ENCODE measurements around the gene LIMCH1. TPM values are rescaled to one million over a fixed set of nuclear protein-coding genes. Genes with fewer than 3 reads are reported as not detected.
A peak's percentile ranks its signal among the peaks of the same experiment; 100 is the strongest.

The LIMCH1 gene
- total and polyA plus RNA-seq, 2 of the 8 experiments (the other 6 are each of a cell fraction or from before 2014, with no cell fraction given) = 2.7 to 3.0 TPM

- peak; percentile 64 to 65 for TF ChIP-seq RAD21 (IDR thresholded peaks at IDR 0.05 in 1 of 2, conservative IDR thresholded peaks at IDR 0.05 in 1 of 2; ENCODE audit: low read depth in 2 of 2, low read length in 2 of 2)
- TF ChIP-seq HDAC2 (IDR thresholded peaks at IDR 0.05; ENCODE audit: borderline replicate concordance in 1 of 2, low read depth in 2 of 2, low read length in 2 of 2) = no peak
- no peak for TF ChIP-seq CEBPB (IDR thresholded peaks at IDR 0.05; ENCODE audit: low read depth, low read length)
- TF ChIP-seq CTCF (IDR thresholded peaks at IDR 0.05; ENCODE audit: control extremely low read depth in 1 of 3, insufficient read depth in 1 of 3, low read depth in 1 of 3, low read length in 3 of 3) = peak in 2 of 3 experiments; percentile 35 to 45; a peak in 2 of 4 replicates
- Histone ChIP-seq H3K18ac (ENCODE audit: extremely low read depth, low read length) (no peak overlapping the region), H3K4me3 (ENCODE audit: extremely low read depth in 1 of 4, insufficient read depth in 2 of 4, low read depth in 3 of 4, low read length in 4 of 4) (no peak overlapping the region), H2AK5ac (ENCODE audit: low read depth, low read length) (no peak overlapping the region), H3K23me2 (ENCODE audit: low read depth, low read length) (no peaks in the 10 kb centered on the region), H3K56ac (replicated peaks; ENCODE audit: insufficient read length, low read depth, low read length) (no peak overlapping the region), H3K9ac (replicated peaks in 1 of 4; ENCODE audit: extremely low read depth in 1 of 4, low read depth in 3 of 4, low read length in 3 of 4) (no peak overlapping the region), H3K4ac (replicated peaks; ENCODE audit: insufficient read length, low read depth, low read length) (no peak overlapping the region), H3K27ac (ENCODE audit: low read depth, low read length) (no peak overlapping the region), H2BK120ac (replicated peaks; ENCODE audit: low read depth, low read length) (no peak overlapping the region), H3K9me3 (ENCODE audit: insufficient read depth in 2 of 2, low read depth in 1 of 2, low read length in 1 of 2) (no peaks in the 10 kb centered on the region), H4K20me1 (replicated peaks in 1 of 2; ENCODE audit: control insufficient read depth in 1 of 2, insufficient read depth in 2 of 2, low read length in 2 of 2) (no peaks in the 10 kb centered on the region), H3K36me3 (ENCODE audit: control insufficient read depth in 2 of 4, insufficient read depth in 4 of 4, low read length in 3 of 4) (no peaks in the 10 kb centered on the region), H4K5ac (ENCODE audit: insufficient read length, low read depth, low read length) (no peak overlapping the region), H3K4me1 (replicated peaks in 1 of 4; ENCODE audit: control insufficient read depth in 3 of 4, insufficient read depth in 4 of 4, low read length in 3 of 4) (no peaks in the 10 kb centered on the region), H2BK20ac (ENCODE audit: low read length) (no peak overlapping the region), H2BK5ac (ENCODE audit: low read depth, low read length) (no peak overlapping the region), H4K91ac (replicated peaks; ENCODE audit: insufficient read length, low read length) (no peak overlapping the region), H3K79me2 (ENCODE audit: control insufficient read depth in 1 of 2, insufficient read depth in 2 of 2, low read length in 2 of 2) (no peaks in the 10 kb centered on the region), H3K4me2 (ENCODE audit: insufficient read depth in 1 of 2, low read depth in 2 of 2, low read length in 2 of 2) (no peak overlapping the region), H2BK15ac (ENCODE audit: low read length) (no peak overlapping the region), H2BK12ac (ENCODE audit: low read depth, low read length) (no peak overlapping the region), H2AFZ (ENCODE audit: low read length) (no peak overlapping the region), H3K14ac (ENCODE audit: insufficient read length) (no peak overlapping the region), H4K8ac (ENCODE audit: extremely low read depth, insufficient read depth, low read length) (no peak overlapping the region), H3K79me1 (ENCODE audit: low read depth, low read length) (no peaks in the 10 kb centered on the region), H3K23ac (ENCODE audit: insufficient read length) (no peak overlapping the region), H3K27me3 (replicated peaks in 1 of 4; ENCODE audit: control insufficient read depth in 3 of 4, extremely low read depth in 1 of 4, insufficient read depth in 3 of 4, low read length in 3 of 4) (no peaks in the 10 kb centered on the region)
- DNase-seq (ENCODE audit: low read depth in 1 of 2, low spot score in 2 of 2) = no peak
- ChIA-PET POLR2A (ENCODE audit: partially characterized antibody) (no interaction called here), CTCF (ENCODE audit: partially characterized antibody) (interaction anchor here (0.7 to 5.4 kb wide), 27 partner anchors 9 to 412 kb away, joined by 3 to 29 read pairs (median 4); no protein-coding TSS in a partner anchor)
- FAIRE-seq = no peak
- 34% methylated on average over 2 of the region's 2 CpGs; no CpG with 5 or more reads in 1 of the 2 experiments for WGBS, 2 experiments (ENCODE audit: extremely low coverage in 1 of 2, insufficient coverage in 1 of 2, insufficient read length in 1 of 2, insufficient replicate concordance in 2 of 2, low coverage in 1 of 2, low lambda C conversion rate in 2 of 2, missing lambda C conversion rate in 1 of 2)
These were observed 155.7 kb downstream of the LIMCH1 start for GRCh38 chr4:41693629-41694028.
